ENCODE results near the gene ANO7.

DNA sequence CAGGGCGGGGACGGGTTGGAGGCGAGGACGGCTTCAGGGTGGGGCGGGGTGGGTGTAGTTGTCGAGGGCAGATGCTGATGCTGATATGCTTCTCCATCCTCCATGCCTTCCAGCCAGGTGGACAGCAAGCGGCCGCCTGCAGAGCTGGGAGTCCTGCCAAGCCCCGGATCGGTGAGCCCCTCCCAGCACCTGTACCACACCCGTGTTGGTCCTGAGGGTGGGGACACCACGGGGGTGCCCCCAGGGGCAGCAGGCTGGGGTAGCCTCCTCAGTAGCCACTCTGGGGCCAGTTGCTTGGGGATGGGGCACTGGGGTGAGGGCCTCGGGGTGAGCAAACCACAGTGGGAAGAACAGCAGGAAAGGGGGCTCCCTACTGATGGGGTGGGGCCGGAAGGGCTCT lies 2.6 kb downstream of the ANO7 start:
- TF ChIP-seq EZH2 (IDR thresholded peaks at IDR 0.05; ENCODE audit: insufficient read depth, poor library complexity, severe bottlenecking) (no peak), EZH2phosphoT487 (IDR thresholded peaks at IDR 0.05; ENCODE audit: insufficient read depth, low read depth) (no peak)

Data from GM23248 (cell line).